Sigmoid colon (tissue), 4 donors: ENCODE data around the gene TENM3.

ENCODE experiments used
- CTCF ChIP-seq, 4 experiments: fragments of 450-650 bp in 3 of 4; fragments of 200-600 bp in 1 of 4; IDR thresholded peaks; one replicate each; pipeline ENCODE4 v1.5.1; 2016 to 2019; ENCODE audit warnings: antibody characterized with exemption in 4 of 4, mild to moderate bottlenecking in 3 of 4, moderate library complexity in 2 of 4
- EP300 ChIP-seq, 4 donors: sonication (generic); formaldehyde crosslinking; IDR thresholded peaks; one replicate each; pipeline ENCODE4 v1.6.1; 2017; ENCODE audit warnings: antibody characterized with exemption in 4 of 4
- POLR2A ChIP-seq, 2 donors: fragments of 450-650 bp; IDR thresholded peaks; one replicate each; pipeline ENCODE4 v1.6.1; 2016; ENCODE audit warnings: antibody characterized with exemption in 2 of 2, mild to moderate bottlenecking in 2 of 2, moderate library complexity in 2 of 2
- POLR2AphosphoS5 ChIP-seq, 4 donors: sonication (generic); formaldehyde crosslinking; IDR thresholded peaks; one replicate each; pipeline ENCODE4 v1.6.1; 2017; ENCODE audit warnings: antibody characterized with exemption in 4 of 4

- TF ChIP-seq CTCF (IDR thresholded peaks at IDR 0.05), result no peak
- TF ChIP-seq POLR2A (IDR thresholded peaks at IDR 0.05), result no peak
- no peak for TF ChIP-seq EP300 (IDR thresholded peaks at IDR 0.05)
- no peak for TF ChIP-seq POLR2AphosphoS5 (IDR thresholded peaks at IDR 0.05)
These were observed 33.3 kb downstream of the TENM3 start for GRCh38 chr4:182276210-182277109.
